Measurements from ENCODE around the gene ACSL5. TPM values are rescaled to one million over a fixed set of nuclear protein-coding genes. Genes with fewer than 3 reads are reported as not detected.

ACSL5 gene, protein sequence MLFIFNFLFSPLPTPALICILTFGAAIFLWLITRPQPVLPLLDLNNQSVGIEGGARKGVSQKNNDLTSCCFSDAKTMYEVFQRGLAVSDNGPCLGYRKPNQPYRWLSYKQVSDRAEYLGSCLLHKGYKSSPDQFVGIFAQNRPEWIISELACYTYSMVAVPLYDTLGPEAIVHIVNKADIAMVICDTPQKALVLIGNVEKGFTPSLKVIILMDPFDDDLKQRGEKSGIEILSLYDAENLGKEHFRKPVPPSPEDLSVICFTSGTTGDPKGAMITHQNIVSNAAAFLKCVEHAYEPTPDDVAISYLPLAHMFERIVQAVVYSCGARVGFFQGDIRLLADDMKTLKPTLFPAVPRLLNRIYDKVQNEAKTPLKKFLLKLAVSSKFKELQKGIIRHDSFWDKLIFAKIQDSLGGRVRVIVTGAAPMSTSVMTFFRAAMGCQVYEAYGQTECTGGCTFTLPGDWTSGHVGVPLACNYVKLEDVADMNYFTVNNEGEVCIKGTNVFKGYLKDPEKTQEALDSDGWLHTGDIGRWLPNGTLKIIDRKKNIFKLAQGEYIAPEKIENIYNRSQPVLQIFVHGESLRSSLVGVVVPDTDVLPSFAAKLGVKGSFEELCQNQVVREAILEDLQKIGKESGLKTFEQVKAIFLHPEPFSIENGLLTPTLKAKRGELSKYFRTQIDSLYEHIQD
- total RNA-seq (2013; cell fraction: nucleolus; rRNA removed) = 45.3 and 48.7 TPM in 2 replicates
- 46.5 and 47.2 TPM in 2 replicates for total RNA-seq (2014; rRNA removed)
- total RNA-seq (2014; rRNA removed; fragmentation: Illumina TruSeq; extraction: Trizol) = 45.2 and 46.2 TPM in 2 replicates
- total RNA-seq (2021) = 40.3 and 40.4 TPM in 2 replicates
- polyA plus RNA-seq (2011; ENCODE audit: low read depth) = 23.1 TPM
- 56.3 and 61.4 TPM in 2 replicates for polyA plus RNA-seq (2011; rRNA removed)
- polyA plus RNA-seq (2011; cell fraction: cytosol; rRNA removed) = 39.3 and 39.8 TPM in 2 replicates
- polyA plus RNA-seq (2011; cell fraction: nucleus; rRNA removed) = 72.0 and 78.8 TPM in 2 replicates
- polyA plus RNA-seq (2012) = 28.0 and 30.7 TPM in 2 replicates
- polyA plus RNA-seq (2014; fragmentation: Illumina TruSeq; extraction: Trizol) = 57.0 and 68.7 TPM in 2 replicates
- 10 to 100 TPM; 22.3 to 23.4 TPM for polyA plus RNA-seq (2014; fragmentation: Nextera tagmentation; extraction: Ambion mirVana)
- 46.1 and 48.7 TPM in 2 replicates for polyA plus RNA-seq (2014; rRNA removed)
- polyA plus RNA-seq (2016; fragmentation: Nextera tagmentation; extraction: Ambion mirVana) = 10 to 100 TPM; 54.5 to 56.0 TPM
- polyA minus RNA-seq (2011; rRNA and poly(A)+ RNA removed) = 53.2 and 55.0 TPM in 2 replicates
- polyA minus RNA-seq (2011; cell fraction: cytosol; rRNA and poly(A)+ RNA removed) = 15.1 and 18.3 TPM in 2 replicates
- polyA minus RNA-seq (2011; cell fraction: nucleus; rRNA and poly(A)+ RNA removed) = 16.9 and 17.5 TPM in 2 replicates
- percentile 68 among the genes with signal in this experiment for Bru-seq, nascent RNA
- percentile 70 among the genes with signal in this experiment for BruChase-seq, experiment 1, labeled RNA remaining after a 6-hour chase
- BruChase-seq, experiment 2, labeled RNA remaining after a 2-hour chase = percentile 66 among the genes with signal in this experiment
- long read RNA-seq, experiment 1, transcript ACSL5-203 (21 exons, 3,353 nt) = major isoform, 30 of 38 reads
- long read RNA-seq, experiment 1, partial matches to known transcripts = 4 of 38 reads
- long read RNA-seq, experiment 1, other reads (novel, unspliced or antisense) = 4 of 38 reads
- long read RNA-seq, experiment 2, transcript ACSL5-203 (21 exons, 3,353 nt) = major isoform, 362 of 427 reads
- long read RNA-seq, experiment 2, transcript ACSL5-204 (21 exons, 3,380 nt) = minor isoform, 8 of 427 reads
- long read RNA-seq, experiment 2, partial matches to known transcripts = 25 of 427 reads
- long read RNA-seq, experiment 2, other reads (novel, unspliced or antisense) = 30 of 427 reads

DNA sequence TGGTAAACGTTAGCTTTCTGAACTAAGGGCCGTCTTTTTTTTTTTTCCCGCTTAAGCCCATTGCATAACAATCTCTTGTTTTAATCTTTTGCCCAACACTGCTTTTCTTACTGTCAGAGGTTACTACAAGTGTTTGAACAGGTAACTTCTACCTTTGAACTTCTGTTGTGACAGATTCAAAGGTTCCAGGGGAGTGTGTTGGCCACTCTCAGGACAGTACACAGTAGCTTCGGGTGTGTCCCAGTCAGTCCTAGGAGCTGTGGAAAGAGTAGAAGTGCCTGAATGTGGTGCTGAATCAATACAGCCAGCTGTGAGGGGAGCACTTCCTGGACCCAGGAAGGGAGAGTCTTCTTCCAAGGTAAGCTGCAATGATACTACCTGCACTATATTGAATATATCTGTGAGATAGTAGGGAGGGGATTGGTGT, at the start of gene ACSL5:
TSS of gene ACSL5 (plus strand) at position 205 of the 427 bp plus-strand sequence. CDS start 20,831 bp downstream, outside the sequence.
- no peaks in the 10 kb centered on the region for H3K27me3 ChIP-seq (replicated peaks in 1 of 2; ENCODE audit: control insufficient read depth in 2 of 2, insufficient read depth in 2 of 2, low read length in 1 of 2)
- no TSS peak for BruUV-seq (replicated peaks)
- H3K4me2 ChIP-seq (ENCODE audit: control insufficient read depth, insufficient read depth) = peak within 1 kb of the TSS; percentile 93; the same call in 1 of the 2 replicates
- H4K20me1 ChIP-seq (ENCODE audit: control insufficient read depth, insufficient read depth) = no peaks in the 10 kb centered on the region
- H3K36me3 ChIP-seq (ENCODE audit: control insufficient read depth in 2 of 2, insufficient read depth in 2 of 2, low read length in 1 of 2) = no peaks in the 10 kb centered on the region
- ChIA-PET POLR2A (interaction anchor here (0.7 to 2.9 kb wide), 2 partner anchors 16 to 68 kb away, joined by 3 to 10 read pairs; no protein-coding TSS in a partner anchor), RAD21 (ENCODE audit: unreplicated experiment) (interaction anchor here (1.5 kb wide), 1 partner anchor 68 kb away, joined by 3 read pairs; no protein-coding TSS in a partner anchor), SMC1A (ENCODE audit: uncharacterized antibody, unreplicated experiment) (interaction anchor here (0.8 to 2.4 kb wide), 7 partner anchors 21 to 98 kb away, joined by 3 to 7 read pairs (median 4); no protein-coding TSS in a partner anchor), CTCF (interaction anchor here (0.8 to 4.5 kb wide), 11 partner anchors 9 to 258 kb away, joined by 3 to 36 read pairs (median 8); partner anchors contain the start of genes VTI1A and ZDHHC6)
- in situ Hi-C loops (cut with MboI) (no loop called here), intact Hi-C loops (cut with micrococcal nuclease; ENCODE audit: unreplicated experiment) (no loop called here)
- no peak within 1 kb of the TSS for H3K4me3 ChIP-seq
- H3K9ac ChIP-seq (ENCODE audit: control insufficient read depth, insufficient read depth, low read length) = peak within 1 kb of the TSS; percentile 98; the same call in 1 of the 2 replicates
- peaks cover 35% of the 10 kb centered on the region for H3K79me2 ChIP-seq (ENCODE audit: control insufficient read depth, insufficient read depth, low read length)
- ATAC-seq (no peak), DNase-seq (ENCODE audit: low read depth, low spot score) (no peak), FAIRE-seq (no peak)
- peak within 1 kb of the TSS; percentile 95 for H3K27ac ChIP-seq (ENCODE audit: control insufficient read depth, insufficient read depth)
- peak within 1 kb of the TSS; percentile 89 for H2AFZ ChIP-seq (ENCODE audit: control insufficient read depth, low read depth, low read length)
- no peaks in the 10 kb centered on the region for H3K9me3 ChIP-seq (replicated peaks; ENCODE audit: control insufficient read depth, insufficient read depth, low read length)
- peaks cover 9% of the 10 kb centered on the region for H3K4me1 ChIP-seq (ENCODE audit: control insufficient read depth, insufficient read depth, low read length)
- TF ChIP-seq CHD2 (IDR thresholded peaks at IDR 0.05; ENCODE audit: borderline replicate concordance, low read depth, low read length) (no peak), ZNF207 (IDR thresholded peaks at IDR 0.05; ENCODE audit: borderline replicate concordance) (no peak)
- TF ChIP-seq, protein P1, sequence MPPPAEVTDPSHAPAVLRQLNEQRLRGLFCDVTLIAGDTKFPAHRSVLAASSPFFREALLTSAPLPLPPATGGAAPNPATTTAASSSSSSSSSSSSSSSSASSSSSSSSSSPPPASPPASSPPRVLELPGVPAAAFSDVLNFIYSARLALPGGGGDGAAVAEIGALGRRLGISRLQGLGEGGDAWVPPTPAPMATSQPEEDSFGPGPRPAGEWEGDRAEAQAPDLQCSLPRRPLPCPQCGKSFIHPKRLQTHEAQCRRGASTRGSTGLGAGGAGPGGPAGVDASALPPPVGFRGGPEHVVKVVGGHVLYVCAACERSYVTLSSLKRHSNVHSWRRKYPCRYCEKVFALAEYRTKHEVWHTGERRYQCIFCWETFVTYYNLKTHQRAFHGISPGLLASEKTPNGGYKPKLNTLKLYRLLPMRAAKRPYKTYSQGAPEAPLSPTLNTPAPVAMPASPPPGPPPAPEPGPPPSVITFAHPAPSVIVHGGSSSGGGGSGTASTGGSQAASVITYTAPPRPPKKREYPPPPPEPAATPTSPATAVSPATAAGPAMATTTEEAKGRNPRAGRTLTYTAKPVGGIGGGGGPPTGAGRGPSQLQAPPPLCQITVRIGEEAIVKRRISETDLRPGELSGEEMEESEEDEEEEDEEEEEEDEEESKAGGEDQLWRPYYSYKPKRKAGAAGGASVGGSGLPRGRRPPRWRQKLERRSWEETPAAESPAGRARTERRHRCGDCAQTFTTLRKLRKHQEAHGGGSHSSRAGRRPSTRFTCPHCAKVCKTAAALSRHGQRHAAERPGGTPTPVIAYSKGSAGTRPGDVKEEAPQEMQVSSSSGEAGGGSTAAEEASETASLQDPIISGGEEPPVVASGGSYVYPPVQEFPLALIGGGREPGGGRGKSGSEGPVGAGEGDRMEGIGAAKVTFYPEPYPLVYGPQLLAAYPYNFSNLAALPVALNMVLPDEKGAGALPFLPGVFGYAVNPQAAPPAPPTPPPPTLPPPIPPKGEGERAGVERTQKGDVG (CRISPR knock-in tag; IDR thresholded peaks at IDR 0.05) = no peak
- TF ChIP-seq, protein P2, sequence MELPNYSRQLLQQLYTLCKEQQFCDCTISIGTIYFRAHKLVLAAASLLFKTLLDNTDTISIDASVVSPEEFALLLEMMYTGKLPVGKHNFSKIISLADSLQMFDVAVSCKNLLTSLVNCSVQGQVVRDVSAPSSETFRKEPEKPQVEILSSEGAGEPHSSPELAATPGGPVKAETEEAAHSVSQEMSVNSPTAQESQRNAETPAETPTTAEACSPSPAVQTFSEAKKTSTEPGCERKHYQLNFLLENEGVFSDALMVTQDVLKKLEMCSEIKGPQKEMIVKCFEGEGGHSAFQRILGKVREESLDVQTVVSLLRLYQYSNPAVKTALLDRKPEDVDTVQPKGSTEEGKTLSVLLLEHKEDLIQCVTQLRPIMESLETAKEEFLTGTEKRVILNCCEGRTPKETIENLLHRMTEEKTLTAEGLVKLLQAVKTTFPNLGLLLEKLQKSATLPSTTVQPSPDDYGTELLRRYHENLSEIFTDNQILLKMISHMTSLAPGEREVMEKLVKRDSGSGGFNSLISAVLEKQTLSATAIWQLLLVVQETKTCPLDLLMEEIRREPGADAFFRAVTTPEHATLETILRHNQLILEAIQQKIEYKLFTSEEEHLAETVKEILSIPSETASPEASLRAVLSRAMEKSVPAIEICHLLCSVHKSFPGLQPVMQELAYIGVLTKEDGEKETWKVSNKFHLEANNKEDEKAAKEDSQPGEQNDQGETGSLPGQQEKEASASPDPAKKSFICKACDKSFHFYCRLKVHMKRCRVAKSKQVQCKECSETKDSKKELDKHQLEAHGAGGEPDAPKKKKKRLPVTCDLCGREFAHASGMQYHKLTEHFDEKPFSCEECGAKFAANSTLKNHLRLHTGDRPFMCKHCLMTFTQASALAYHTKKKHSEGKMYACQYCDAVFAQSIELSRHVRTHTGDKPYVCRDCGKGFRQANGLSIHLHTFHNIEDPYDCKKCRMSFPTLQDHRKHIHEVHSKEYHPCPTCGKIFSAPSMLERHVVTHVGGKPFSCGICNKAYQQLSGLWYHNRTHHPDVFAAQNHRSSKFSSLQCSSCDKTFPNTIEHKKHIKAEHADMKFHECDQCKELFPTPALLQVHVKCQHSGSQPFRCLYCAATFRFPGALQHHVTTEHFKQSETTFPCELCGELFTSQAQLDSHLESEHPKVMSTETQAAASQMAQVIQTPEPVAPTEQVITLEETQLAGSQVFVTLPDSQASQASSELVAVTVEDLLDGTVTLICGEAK (IDR thresholded peaks at IDR 0.05; ENCODE audit: borderline replicate concordance) = no peak
- WGBS (ENCODE audit: insufficient coverage, insufficient replicate concordance, low lambda C conversion rate, missing lambda C conversion rate) = 93% methylated on average over 4 of the region's 4 CpGs

All from GM12878 (cell line).